K562 (cell line): ENCODE results near the gene COL5A1. TPM values are rescaled to one million over a fixed set of nuclear protein-coding genes. Genes with fewer than 3 reads are reported as not detected.

ENCODE experiments used
- MNT ChIP-seq, 2 experiments: fragments of 450-650 bp; conservative IDR thresholded peaks; 2 replicates each; pipeline ENCODE4 v1.6.1; 2017; ENCODE audit warnings: mild to moderate bottlenecking in 2 of 2, moderate library complexity in 2 of 2
- NFE2L1 ChIP-seq: fragments of 450-650 bp; IDR thresholded peaks from 2 replicates; pipeline ENCODE4 v1.6.1; 2016; ENCODE audit warnings: missing genetic modification characterization, low read depth, mild to moderate bottlenecking, missing compliant biosample characterization, moderate library complexity, borderline replicate concordance
- RNF219 ChIP-seq: fragments of 250-450 bp; sonication (Bioruptor Pico); IDR thresholded peaks from 2 replicates; pipeline ENCODE4 v1.5.0; 2022; ENCODE audit warnings: mild to moderate bottlenecking
- TFE3 ChIP-seq: fragments of 450-650 bp; formaldehyde crosslinking; IDR thresholded peaks from 2 replicates; pipeline ENCODE4 v1.4.0; 2020; ENCODE audit warnings: mild to moderate bottlenecking, mixed read lengths
- ZBTB12 ChIP-seq: fragments of 250-450 bp; sonication (Bioruptor Pico); IDR thresholded peaks from 2 replicates; pipeline ENCODE4 v1.4.0; 2020
- ZNF778 ChIP-seq: fragments of 450-650 bp; formaldehyde crosslinking; IDR thresholded peaks from 2 replicates; pipeline ENCODE4 v1.4.0; 2020; ENCODE audit warnings: mild to moderate bottlenecking, moderate library complexity
- polyA plus RNA-seq, 8 experiments: library from polyadenylated mRNA; depleted of rRNA in 4 of 8; stranded (reverse) in 5 of 8; unstranded in 3 of 8; fragments of >200 nt; fragmentation: Nextera tagmentation in 2 of 8; fragmentation: Illumina TruSeq in 1 of 8; extraction: Ambion mirVana in 2 of 8; extraction: Trizol in 1 of 8; gene quantifications; 2 replicates each; pipeline versions ENCODE4 v1.2.1 to v1.2.3, GENCODE V29; 2011 to 2014; ENCODE audit warnings: inconsistent platforms in 1 of 8, missing spikeins in 1 of 8
- total RNA-seq, 7 experiments: library from RNA; depleted of rRNA in 6 of 7; stranded (reverse); fragments of >200 nt in 6 of 7; fragmentation: Illumina TruSeq in 2 of 7; extraction: Trizol in 2 of 7; gene quantifications; 2 replicates each; pipeline versions ENCODE4 v1.2.1 to v1.2.3, GENCODE V29; 2011 to 2021; ENCODE audit warnings: low replicate concordance in 1 of 7

Gene COL5A1
- total and polyA plus RNA-seq, 9 of the 15 experiments (the other 6 are each of a cell fraction or from before 2014, with no cell fraction given): under 0.01 to 0.13 (median 0.04) TPM; not detected in 6

GRCh38 chr9:134841180-134841904 lies 199.7 kb downstream of the COL5A1 start (continued):
- no peak for TF ChIP-seq RNF219 (CRISPR knock-in tag)
- no peak for TF ChIP-seq MNT (conservative IDR thresholded peaks at IDR 0.05)
- no peak for TF ChIP-seq ZNF778 (CRISPR knock-in tag)
- no peak for TF ChIP-seq ZBTB12 (CRISPR knock-in tag)
- no peak for TF ChIP-seq TFE3 (CRISPR knock-in tag)
- no peak for TF ChIP-seq NFE2L1
